MM.1S (cell line): ENCODE data around the gene WFDC13.
"Not testable (repeated sequence)": the region's sequence is repeated elsewhere in the genome, so short reads cannot be mapped to it uniquely, and the experiment has no call there.

Experiments used
- DNase-seq: peaks from one replicate; pipeline ENCODE4 v3.0.0-alpha.2; 2015
- H2AFZ ChIP-seq: fragments of 300-600 bp; sonication (generic); 2 replicates; pipeline ENCODE4 v1.6.0; 2016; ENCODE audit warnings: antibody characterized with exemption, low read length
- H3F3A ChIP-seq: fragments of 300-600 bp; sonication (generic); 2 replicates; pipeline ENCODE4 v1.6.1; 2016; ENCODE audit warnings: mild to moderate bottlenecking, antibody characterized with exemption, low read length, moderate library complexity, mixed read lengths; ENCODE audit not compliant: insufficient read depth
- H3K27ac ChIP-seq: fragments of 300-600 bp; sonication (generic); 2 replicates; pipeline ENCODE4 v1.5.1; 2016; ENCODE audit warnings: mild to moderate bottlenecking, low read length
- H3K27me3 ChIP-seq: fragments of 300-600 bp; sonication (generic); replicated peaks from 2 replicates; pipeline ENCODE4 v1.6.0; 2016; ENCODE audit warnings: low read length; ENCODE audit not compliant: insufficient read depth
- H3K36me3 ChIP-seq: fragments of 300-600 bp; sonication (generic); replicated peaks from 2 replicates; pipeline ENCODE4 v1.6.1; 2016; ENCODE audit warnings: mild to moderate bottlenecking, low read length, mixed read lengths; ENCODE audit not compliant: insufficient read depth
- H3K4me1 ChIP-seq: fragments of 300-600 bp; sonication (generic); 2 replicates; pipeline ENCODE4 v1.6.1; 2016; ENCODE audit warnings: low read length, mixed read lengths
- H3K4me2 ChIP-seq: fragments of 300-600 bp; sonication (generic); 2 replicates; pipeline ENCODE4 v1.6.0; 2016; ENCODE audit warnings: low read depth, low read length
- H3K4me3 ChIP-seq: fragments of 300-600 bp; sonication (generic); 2 replicates; pipeline ENCODE4 v1.5.1; 2016; ENCODE audit warnings: low read length, mixed read lengths
- H3K79me2 ChIP-seq: fragments of 300-600 bp; sonication (generic); 2 replicates; pipeline ENCODE4 v1.6.1; 2016; ENCODE audit warnings: mixed run types, low read length, mixed read lengths
- H3K9ac ChIP-seq: fragments of 300-600 bp; sonication (generic); 2 replicates; pipeline ENCODE4 v1.6.1; 2016; ENCODE audit warnings: low read length, mixed read lengths
- H3K9me2 ChIP-seq: fragments of 300-600 bp; sonication (generic); replicated peaks from 2 replicates; pipeline ENCODE4 v1.6.1; 2016; ENCODE audit warnings: mild to moderate bottlenecking, low read length, mixed read lengths; ENCODE audit not compliant: insufficient read depth
- H3K9me3 ChIP-seq: fragments of 300-600 bp; sonication (generic); replicated peaks from 2 replicates; pipeline ENCODE4 v1.6.1; 2016; ENCODE audit warnings: mild to moderate bottlenecking, low read length, mixed read lengths; ENCODE audit not compliant: insufficient read depth
- H4K20me1 ChIP-seq: fragments of 300-600 bp; sonication (generic); 2 replicates; pipeline ENCODE4 v1.6.1; 2016; ENCODE audit warnings: mild to moderate bottlenecking, low read length, moderate library complexity, mixed read lengths; ENCODE audit not compliant: insufficient read depth
- EZH2 ChIP-seq: fragments of 300-600 bp; sonication (generic); optimal IDR thresholded peaks from 2 replicates; pipeline ENCODE3; 2017; ENCODE audit warnings: low read depth, mild to moderate bottlenecking, antibody characterized with exemption, low read length, mixed read lengths
- EZH2phosphoT487 ChIP-seq: fragments of 300-600 bp; sonication (generic); IDR thresholded peaks from 2 replicates; pipeline ENCODE4 v1.6.1; 2018; ENCODE audit warnings: antibody characterized with exemption, low read length
- TF ChIP-seq, protein P1 (sequence below): fragments of 300-600 bp; sonication (generic); IDR thresholded peaks from 2 replicates; pipeline ENCODE4 v1.5.1; 2016; ENCODE audit warnings: antibody characterized with exemption, low read length, mixed read lengths

Gene WFDC13, protein sequence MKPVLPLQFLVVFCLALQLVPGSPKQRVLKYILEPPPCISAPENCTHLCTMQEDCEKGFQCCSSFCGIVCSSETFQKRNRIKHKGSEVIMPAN

DNA sequence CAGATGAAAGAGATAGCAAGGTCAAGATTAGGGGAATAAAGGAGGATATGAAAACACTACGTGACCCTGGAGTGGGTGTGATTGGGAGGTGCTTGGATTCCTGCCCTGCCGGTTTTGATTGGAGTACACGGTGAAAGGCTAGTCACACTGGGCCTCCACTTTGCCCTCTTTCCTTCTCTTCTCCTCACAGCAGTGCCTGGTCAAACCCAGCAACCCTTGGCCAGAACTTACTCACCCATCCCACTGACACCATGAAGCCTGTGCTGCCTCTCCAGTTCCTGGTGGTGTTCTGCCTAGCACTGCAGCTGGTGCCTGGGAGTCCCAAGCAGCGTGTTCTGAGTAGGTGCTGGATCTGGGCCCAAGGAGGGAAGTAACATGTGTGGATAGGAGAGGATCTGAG, at the start of gene WFDC13:
Gene WFDC13, plus strand, starts transcription at position 166 of the 400 bp plus-strand sequence. Its CDS starts 86 bp downstream, at position 252.
- Histone ChIP-seq H3K79me2 (no peaks in the 10 kb centered on the region), H3K4me3 (no peak within 1 kb of the TSS)
- no peak for DNase-seq

DNA sequence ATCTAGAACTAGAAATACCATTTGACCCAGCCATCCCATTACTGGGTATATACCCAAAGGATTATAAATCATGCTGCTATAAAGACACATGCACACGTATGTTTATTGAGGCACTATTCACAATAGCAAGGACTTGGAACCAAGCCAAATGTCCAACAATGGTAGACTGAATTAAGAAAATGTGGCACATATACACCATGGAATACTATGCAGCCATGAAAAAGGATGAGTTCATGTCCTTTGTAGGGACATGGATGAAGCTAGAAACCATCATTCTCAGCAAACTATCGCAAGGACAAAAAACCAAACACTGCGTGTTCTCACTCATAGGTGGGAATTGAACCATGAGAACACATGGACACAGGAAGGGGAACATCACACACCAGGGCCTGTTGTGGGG, 44.8 kb upstream of the WFDC13 start:
- not testable (repeated sequence) for H3K9me3 ChIP-seq, H2AFZ ChIP-seq, H3K9me2 ChIP-seq, H3K27me3 ChIP-seq, H3K4me2 ChIP-seq, H3K4me1 ChIP-seq, H3K27ac ChIP-seq, H3K79me2 ChIP-seq, H3F3A ChIP-seq, H4K20me1 ChIP-seq, DNase-seq, H3K36me3 ChIP-seq, H3K4me3 ChIP-seq, H3K9ac ChIP-seq

More for the DNA sequence above, at the start of gene WFDC13:
- Histone ChIP-seq H3K9me2 (no peaks in the 10 kb centered on the region), H3K9me3 (no peaks in the 10 kb centered on the region), H3K4me1 (no peaks in the 10 kb centered on the region), H3K4me2 (no peak within 1 kb of the TSS), H4K20me1 (no peaks in the 10 kb centered on the region), H2AFZ (no peak within 1 kb of the TSS), H3K36me3 (no peaks in the 10 kb centered on the region), H3K9ac (no peak within 1 kb of the TSS), H3F3A (no peaks in the 10 kb centered on the region), H3K27me3 (no peaks in the 10 kb centered on the region), H3K27ac (no peak within 1 kb of the TSS)
- no peak for TF ChIP-seq EZH2
- TF ChIP-seq, protein P1, sequence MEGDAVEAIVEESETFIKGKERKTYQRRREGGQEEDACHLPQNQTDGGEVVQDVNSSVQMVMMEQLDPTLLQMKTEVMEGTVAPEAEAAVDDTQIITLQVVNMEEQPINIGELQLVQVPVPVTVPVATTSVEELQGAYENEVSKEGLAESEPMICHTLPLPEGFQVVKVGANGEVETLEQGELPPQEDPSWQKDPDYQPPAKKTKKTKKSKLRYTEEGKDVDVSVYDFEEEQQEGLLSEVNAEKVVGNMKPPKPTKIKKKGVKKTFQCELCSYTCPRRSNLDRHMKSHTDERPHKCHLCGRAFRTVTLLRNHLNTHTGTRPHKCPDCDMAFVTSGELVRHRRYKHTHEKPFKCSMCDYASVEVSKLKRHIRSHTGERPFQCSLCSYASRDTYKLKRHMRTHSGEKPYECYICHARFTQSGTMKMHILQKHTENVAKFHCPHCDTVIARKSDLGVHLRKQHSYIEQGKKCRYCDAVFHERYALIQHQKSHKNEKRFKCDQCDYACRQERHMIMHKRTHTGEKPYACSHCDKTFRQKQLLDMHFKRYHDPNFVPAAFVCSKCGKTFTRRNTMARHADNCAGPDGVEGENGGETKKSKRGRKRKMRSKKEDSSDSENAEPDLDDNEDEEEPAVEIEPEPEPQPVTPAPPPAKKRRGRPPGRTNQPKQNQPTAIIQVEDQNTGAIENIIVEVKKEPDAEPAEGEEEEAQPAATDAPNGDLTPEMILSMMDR: no peak
- TF ChIP-seq EZH2phosphoT487: no peak

DNA sequence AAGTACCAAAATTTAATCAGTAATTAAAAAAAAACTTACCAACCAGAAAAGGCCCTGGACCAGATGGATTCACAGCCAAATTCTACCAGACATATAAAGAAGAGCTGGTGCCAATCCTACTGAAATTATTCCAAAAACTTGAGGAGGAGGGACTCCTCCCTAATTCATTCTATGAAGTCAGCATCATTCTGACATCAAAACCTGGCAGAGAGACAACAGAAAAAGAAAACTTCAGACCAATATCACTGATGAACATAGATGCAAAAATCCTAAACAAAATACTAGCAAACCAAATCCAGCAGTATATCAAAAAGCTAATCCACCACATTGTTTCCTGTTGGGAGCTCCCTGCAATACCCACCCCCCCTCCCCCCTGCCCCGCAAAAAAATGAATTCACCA, 31.7 kb upstream of the WFDC13 start, which contains the start of gene WFDC11:
Gene WFDC11, minus strand, starts transcription at position 101 of the 400 bp plus-strand sequence. CDS start 19,639 bp downstream, outside the sequence.
- DNase-seq: no peak
- no peak within 1 kb of the TSS for H3K9ac ChIP-seq
- no peaks in the 10 kb centered on the region for H3K4me1 ChIP-seq
- H3K79me2 ChIP-seq: no peaks in the 10 kb centered on the region
- H3K9me2 ChIP-seq: no peaks in the 10 kb centered on the region
- no peaks in the 10 kb centered on the region for H3K36me3 ChIP-seq
- no peak within 1 kb of the TSS for H2AFZ ChIP-seq
- H3K27me3 ChIP-seq: no peaks in the 10 kb centered on the region
- no peak within 1 kb of the TSS for H3K27ac ChIP-seq
- no peaks in the 10 kb centered on the region for H3F3A ChIP-seq
- H3K4me2 ChIP-seq: no peak within 1 kb of the TSS
- TF ChIP-seq EZH2phosphoT487 (no peak), EZH2 (no peak)
- TF ChIP-seq, protein P1: no peak
- H3K4me3 ChIP-seq: no peak within 1 kb of the TSS
- no peaks in the 10 kb centered on the region for H4K20me1 ChIP-seq
- H3K9me3 ChIP-seq: no peaks in the 10 kb centered on the region; the same call in 1 of the 2 replicates

DNA sequence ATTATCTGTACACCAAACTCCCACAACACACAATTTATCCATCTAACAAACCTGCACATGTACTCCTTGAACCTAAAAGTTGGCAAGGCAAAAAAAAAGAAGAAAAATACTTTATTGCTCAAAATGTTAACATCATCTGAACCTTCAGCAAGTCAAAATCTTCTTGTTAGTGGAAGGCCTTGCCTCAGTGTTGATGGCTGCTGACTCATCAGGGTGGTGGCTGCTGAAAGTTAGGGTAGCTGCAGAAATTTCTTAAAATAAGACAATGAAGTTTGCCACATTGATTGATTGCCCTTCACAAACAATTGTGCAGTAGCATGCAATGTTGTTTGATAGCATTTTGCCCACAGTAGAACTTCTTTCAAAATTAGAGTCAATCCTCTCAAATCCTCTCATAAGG, 29.1 kb upstream of the WFDC13 start:
- peak; percentile 16 for DNase-seq
- H3K4me3 ChIP-seq: no peak overlapping the region
- H3K4me1 ChIP-seq: no peaks in the 10 kb centered on the region
- H2AFZ ChIP-seq: no peak overlapping the region
- TF ChIP-seq, protein P1: no peak
- no peaks in the 10 kb centered on the region for H4K20me1 ChIP-seq
- H3K36me3 ChIP-seq: no peaks in the 10 kb centered on the region
- no peaks in the 10 kb centered on the region for H3K79me2 ChIP-seq
- H3K27me3 ChIP-seq: no peaks in the 10 kb centered on the region
- no peak overlapping the region for H3K9ac ChIP-seq
- H3K9me3 ChIP-seq: no peaks in the 10 kb centered on the region; the same call in 1 of the 2 replicates
- no peaks in the 10 kb centered on the region for H3F3A ChIP-seq
- no peak overlapping the region for H3K4me2 ChIP-seq
- no peaks in the 10 kb centered on the region for H3K9me2 ChIP-seq
- no peak overlapping the region for H3K27ac ChIP-seq
